ENCODE results near the gene ST3GAL3. TPM values are rescaled to one million over a fixed set of nuclear protein-coding genes. Genes with fewer than 3 reads are reported as not detected.

ST3GAL3 gene
- total RNA-seq, 1 donor from 2014 or later = 11.4 TPM

DNA sequence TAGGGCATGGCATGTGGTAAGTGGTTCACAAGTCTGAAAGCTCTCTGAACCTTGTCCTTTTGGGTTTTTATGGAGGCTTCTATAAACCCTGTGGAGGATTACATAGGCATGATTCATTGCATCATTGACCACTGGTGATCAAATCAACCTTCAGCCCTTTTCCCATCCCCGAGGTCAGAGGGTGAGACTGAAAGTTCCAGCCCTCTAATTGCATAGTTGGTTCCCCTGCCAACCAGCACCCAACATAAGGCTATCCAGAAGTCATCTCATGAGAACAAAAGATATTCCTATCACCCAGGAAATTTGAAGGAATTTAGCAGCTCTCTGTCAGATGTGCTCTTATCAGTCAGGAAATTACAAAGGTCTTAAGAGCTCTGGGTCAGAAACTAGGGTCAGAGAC is 136.8 kb downstream of the ST3GAL3 start:
- Histone ChIP-seq H3K27me3 (ENCODE audit: insufficient read depth, low read length) (no peaks in the 10 kb centered on the region), H3K79me2 (ENCODE audit: insufficient read depth, low read length) (no peaks in the 10 kb centered on the region), H3K4me2 (ENCODE audit: low read length) (no peak overlapping the region), H3K36me3 (ENCODE audit: insufficient read depth, low read length) (peaks cover 8% of the 10 kb centered on the region), H3K9ac (ENCODE audit: low read length) (no peak overlapping the region), H3K4me1 (ENCODE audit: insufficient read depth, low read length) (no peaks in the 10 kb centered on the region), H3K4me3 (ENCODE audit: insufficient read depth, low read depth, low read length) (no peak overlapping the region), H2AFZ (ENCODE audit: low read depth, low read length) (no peak overlapping the region), H3K27ac (ENCODE audit: low read depth, low read length) (no peak overlapping the region), H3K9me3 (ENCODE audit: insufficient read depth, low read depth, low read length) (no peaks in the 10 kb centered on the region), H4K20me1 (ENCODE audit: insufficient read depth, low read length) (peaks cover 29% of the 10 kb centered on the region)
- Mint-ChIP-seq H3K27me3 (ENCODE audit: low read depth, unreplicated experiment) (no peaks in the 10 kb centered on the region), H3K27ac (ENCODE audit: unreplicated experiment) (peak overlapping the region; percentile 26), H3K4me3 (ENCODE audit: unreplicated experiment) (no peak overlapping the region), H3K4me1 (ENCODE audit: low read depth, unreplicated experiment) (peaks cover 4% of the 10 kb centered on the region), H3K36me3 (ENCODE audit: low read depth, unreplicated experiment) (peaks cover 29% of the 10 kb centered on the region), H3K9me3 (ENCODE audit: unreplicated experiment) (peaks cover 18% of the 10 kb centered on the region)
- TF ChIP-seq CTCF (IDR thresholded peaks at IDR 0.05; ENCODE audit: insufficient read depth, low read depth, low read length) (no peak), EZH2 (IDR thresholded peaks at IDR 0.05; ENCODE audit: insufficient read depth, low read length) (no peak)
- no peak for DNase-seq (ENCODE audit: low read depth)
- FAIRE-seq = no peak

GRCh38 chr1:43847290-43847689 is 140.0 kb downstream of the ST3GAL3 start:
- Histone ChIP-seq H2AFZ (ENCODE audit: low read depth, low read length) (no peak overlapping the region), H3K4me2 (ENCODE audit: low read length) (no peak overlapping the region), H3K79me2 (ENCODE audit: insufficient read depth, low read length) (no peaks in the 10 kb centered on the region), H3K27ac (ENCODE audit: low read depth, low read length) (no peak overlapping the region), H3K4me3 (ENCODE audit: insufficient read depth, low read depth, low read length) (no peak overlapping the region), H3K36me3 (ENCODE audit: insufficient read depth, low read length) (no peaks in the 10 kb centered on the region), H3K9ac (ENCODE audit: low read length) (no peak overlapping the region), H4K20me1 (ENCODE audit: insufficient read depth, low read length) (peaks cover 45% of the 10 kb centered on the region), H3K9me3 (ENCODE audit: insufficient read depth, low read depth, low read length) (no peaks in the 10 kb centered on the region), H3K27me3 (ENCODE audit: insufficient read depth, low read length) (no peaks in the 10 kb centered on the region), H3K4me1 (ENCODE audit: insufficient read depth, low read length) (no peaks in the 10 kb centered on the region)
- DNase-seq (ENCODE audit: low read depth) (no peak), FAIRE-seq (peak; percentile 76)
- Mint-ChIP-seq H3K27me3 (ENCODE audit: low read depth, unreplicated experiment) (no peaks in the 10 kb centered on the region), H3K27ac (ENCODE audit: unreplicated experiment) (no peak overlapping the region), H3K36me3 (ENCODE audit: low read depth, unreplicated experiment) (peaks cover 16% of the 10 kb centered on the region), H3K4me3 (ENCODE audit: unreplicated experiment) (no peak overlapping the region), H3K9me3 (ENCODE audit: unreplicated experiment) (peaks cover 12% of the 10 kb centered on the region), H3K4me1 (ENCODE audit: low read depth, unreplicated experiment) (peaks cover 2% of the 10 kb centered on the region)
- no peak for TF ChIP-seq EZH2 (IDR thresholded peaks at IDR 0.05; ENCODE audit: insufficient read depth, low read length)
- no peak for TF ChIP-seq CTCF (IDR thresholded peaks at IDR 0.05; ENCODE audit: insufficient read depth, low read depth, low read length)

DNA sequence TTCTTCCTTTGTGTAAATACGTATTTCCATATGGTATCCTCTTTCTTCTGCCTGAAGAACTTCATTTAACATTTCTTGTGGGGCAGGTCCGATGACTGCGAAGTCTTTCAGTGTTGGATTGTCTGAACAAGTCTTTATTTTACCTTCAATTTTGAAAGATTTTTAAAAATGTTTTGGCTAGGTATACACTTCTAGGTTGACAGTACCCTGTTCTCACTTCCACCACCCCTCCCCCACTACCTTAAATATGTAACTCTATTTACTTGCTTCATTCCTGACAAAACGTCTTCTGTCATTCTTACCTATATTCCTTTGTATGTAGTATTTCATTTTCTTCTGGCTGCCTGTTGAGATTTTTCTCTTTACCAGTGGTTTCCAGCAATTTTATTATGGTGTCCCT is 140.5 kb downstream of the ST3GAL3 start:
- Histone ChIP-seq H3K79me2 (ENCODE audit: insufficient read depth, low read length) (no peaks in the 10 kb centered on the region), H3K27me3 (ENCODE audit: insufficient read depth, low read length) (no peaks in the 10 kb centered on the region), H3K4me3 (ENCODE audit: insufficient read depth, low read depth, low read length) (no peak overlapping the region), H3K4me2 (ENCODE audit: low read length) (no peak overlapping the region), H3K9me3 (ENCODE audit: insufficient read depth, low read depth, low read length) (no peaks in the 10 kb centered on the region), H4K20me1 (ENCODE audit: insufficient read depth, low read length) (peaks cover 49% of the 10 kb centered on the region), H3K9ac (ENCODE audit: low read length) (no peak overlapping the region), H3K27ac (ENCODE audit: low read depth, low read length) (no peak overlapping the region), H3K4me1 (ENCODE audit: insufficient read depth, low read length) (peaks cover under 1% of the 10 kb centered on the region), H3K36me3 (ENCODE audit: insufficient read depth, low read length) (no peaks in the 10 kb centered on the region), H2AFZ (ENCODE audit: low read depth, low read length) (no peak overlapping the region)
- H3K4me1 Mint-ChIP-seq (ENCODE audit: low read depth, unreplicated experiment) = peaks cover 2% of the 10 kb centered on the region
- no peak overlapping the region for H3K27ac Mint-ChIP-seq (ENCODE audit: unreplicated experiment)
- no peak for FAIRE-seq
- H3K27me3 Mint-ChIP-seq (ENCODE audit: low read depth, unreplicated experiment) = no peaks in the 10 kb centered on the region
- TF ChIP-seq CTCF (IDR thresholded peaks at IDR 0.05; ENCODE audit: insufficient read depth, low read depth, low read length) (no peak), EZH2 (IDR thresholded peaks at IDR 0.05; ENCODE audit: insufficient read depth, low read length) (no peak)
- no peak overlapping the region for H3K4me3 Mint-ChIP-seq (ENCODE audit: unreplicated experiment)
- DNase-seq (ENCODE audit: low read depth) = no peak
- H3K9me3 Mint-ChIP-seq (ENCODE audit: unreplicated experiment) = peaks cover 9% of the 10 kb centered on the region
- H3K36me3 Mint-ChIP-seq (ENCODE audit: low read depth, unreplicated experiment) = peaks cover 11% of the 10 kb centered on the region

Measured in astrocyte (in vitro differentiated cells and primary cell).